ENCODE measurements around the gene PTPRM.

- TF ChIP-seq ZNF274 (IDR thresholded peaks at IDR 0.05; ENCODE audit: low read depth, low read length) (no peak), SUZ12 (IDR thresholded peaks at IDR 0.05; ENCODE audit: extremely low read depth, insufficient read depth, insufficient read length) (no peak)
Observed at GRCh38 chr18:8381821-8382459, 814.8 kb downstream of the PTPRM start.
